Astrocyte (in vitro differentiated cells and primary cell): Measurements from ENCODE around the gene DAD1. TPM values are rescaled to one million over a fixed set of nuclear protein-coding genes. Genes with fewer than 3 reads are reported as not detected.
A peak's percentile ranks its signal among the peaks of the same experiment; 100 is the strongest.

ENCODE experiments used
- DNase-seq: peaks from one replicate; pipeline ENCODE4 v3.0.0-alpha.2; 2010; ENCODE audit warnings: low read depth
- FAIRE-seq: peaks from 2 replicates; lab custom pipeline; 2011; peaks lifted over from hg19 to GRCh38; lab: Jason Lieb, UNC
- H2AFZ ChIP-seq: 2 replicates; pipeline ENCODE4 v1.6.0; 2012; ENCODE audit warnings: low read depth, low read length, inconsistent platforms
- H3K27ac ChIP-seq: 2 replicates; pipeline ENCODE4 v1.5.1; 2011; ENCODE audit warnings: low read depth, low read length, inconsistent platforms
- H3K27me3 ChIP-seq: 2 replicates; pipeline ENCODE4 v1.6.0; 2011; ENCODE audit warnings: low read length, inconsistent platforms; ENCODE audit not compliant: insufficient read depth
- H3K36me3 ChIP-seq: 2 replicates; pipeline ENCODE4 v1.5.1; 2011; ENCODE audit warnings: low read length, inconsistent platforms; ENCODE audit not compliant: insufficient read depth
- H3K4me1 ChIP-seq: 2 replicates; pipeline ENCODE4 v1.5.1; 2011; ENCODE audit warnings: low read length, inconsistent platforms; ENCODE audit not compliant: insufficient read depth
- H3K4me2 ChIP-seq: 2 replicates; pipeline ENCODE4 v1.6.0; 2012; ENCODE audit warnings: low read length, inconsistent platforms
- H3K4me3 ChIP-seq: 2 replicates; pipeline ENCODE4 v1.5.1; 2011; ENCODE audit warnings: low read depth, mild to moderate bottlenecking, low read length, inconsistent platforms; ENCODE audit not compliant: insufficient read depth
- H3K79me2 ChIP-seq: 2 replicates; pipeline ENCODE4 v1.6.0; 2012; ENCODE audit warnings: mild to moderate bottlenecking, low read length, inconsistent platforms; ENCODE audit not compliant: insufficient read depth
- H3K9ac ChIP-seq: 2 replicates; pipeline ENCODE4 v1.6.0; 2012; ENCODE audit warnings: mild to moderate bottlenecking, low read length, inconsistent platforms
- H3K9me3 ChIP-seq: 2 replicates; pipeline ENCODE4 v1.5.1; 2012; ENCODE audit warnings: low read depth, mild to moderate bottlenecking, low read length, inconsistent platforms; ENCODE audit not compliant: insufficient read depth
- H4K20me1 ChIP-seq: 2 replicates; pipeline ENCODE4 v1.6.0; 2012; ENCODE audit warnings: low read length, inconsistent platforms; ENCODE audit not compliant: insufficient read depth
- H3K27ac Mint-ChIP-seq: one replicate; pipeline ENCODE4 v1.8.0; 2021; ENCODE audit warnings: mild to moderate bottlenecking, mixed read lengths; ENCODE audit not compliant: unreplicated experiment
- H3K27me3 Mint-ChIP-seq: one replicate; pipeline ENCODE4 v1.8.0; 2021; ENCODE audit warnings: low read depth, mixed read lengths; ENCODE audit not compliant: unreplicated experiment
- H3K36me3 Mint-ChIP-seq: one replicate; pipeline ENCODE4 v1.8.0; 2021; ENCODE audit warnings: low read depth, mixed read lengths; ENCODE audit not compliant: unreplicated experiment
- H3K4me1 Mint-ChIP-seq: one replicate; pipeline ENCODE4 v1.8.0; 2021; ENCODE audit warnings: low read depth, mixed read lengths; ENCODE audit not compliant: unreplicated experiment
- H3K4me3 Mint-ChIP-seq: one replicate; pipeline ENCODE4 v1.8.0; 2021; ENCODE audit warnings: mild to moderate bottlenecking, moderate library complexity, mixed read lengths; ENCODE audit not compliant: unreplicated experiment
- H3K9me3 Mint-ChIP-seq: one replicate; pipeline ENCODE4 v1.8.0; 2021; ENCODE audit warnings: mild to moderate bottlenecking, mixed read lengths; ENCODE audit not compliant: unreplicated experiment
- EZH2 ChIP-seq: IDR thresholded peaks from 2 replicates; pipeline ENCODE4 v1.6.1; 2012; ENCODE audit warnings: mild to moderate bottlenecking, low read length, inconsistent platforms; ENCODE audit not compliant: insufficient read depth
- total RNA-seq: library from RNA; stranded (reverse); gene quantifications from 2 replicates; pipeline ENCODE4 v1.2.1, GENCODE V29; 2021
- TF ChIP-seq, protein P1 (sequence below): IDR thresholded peaks from 2 replicates; pipeline ENCODE4 v1.5.1; 2011; ENCODE audit warnings: low read depth, mild to moderate bottlenecking, inconsistent platforms, low read length, moderate library complexity; ENCODE audit not compliant: insufficient read depth

The DAD1 gene
- total RNA-seq, 1 donor from 2014 or later, result 302 TPM

DNA sequence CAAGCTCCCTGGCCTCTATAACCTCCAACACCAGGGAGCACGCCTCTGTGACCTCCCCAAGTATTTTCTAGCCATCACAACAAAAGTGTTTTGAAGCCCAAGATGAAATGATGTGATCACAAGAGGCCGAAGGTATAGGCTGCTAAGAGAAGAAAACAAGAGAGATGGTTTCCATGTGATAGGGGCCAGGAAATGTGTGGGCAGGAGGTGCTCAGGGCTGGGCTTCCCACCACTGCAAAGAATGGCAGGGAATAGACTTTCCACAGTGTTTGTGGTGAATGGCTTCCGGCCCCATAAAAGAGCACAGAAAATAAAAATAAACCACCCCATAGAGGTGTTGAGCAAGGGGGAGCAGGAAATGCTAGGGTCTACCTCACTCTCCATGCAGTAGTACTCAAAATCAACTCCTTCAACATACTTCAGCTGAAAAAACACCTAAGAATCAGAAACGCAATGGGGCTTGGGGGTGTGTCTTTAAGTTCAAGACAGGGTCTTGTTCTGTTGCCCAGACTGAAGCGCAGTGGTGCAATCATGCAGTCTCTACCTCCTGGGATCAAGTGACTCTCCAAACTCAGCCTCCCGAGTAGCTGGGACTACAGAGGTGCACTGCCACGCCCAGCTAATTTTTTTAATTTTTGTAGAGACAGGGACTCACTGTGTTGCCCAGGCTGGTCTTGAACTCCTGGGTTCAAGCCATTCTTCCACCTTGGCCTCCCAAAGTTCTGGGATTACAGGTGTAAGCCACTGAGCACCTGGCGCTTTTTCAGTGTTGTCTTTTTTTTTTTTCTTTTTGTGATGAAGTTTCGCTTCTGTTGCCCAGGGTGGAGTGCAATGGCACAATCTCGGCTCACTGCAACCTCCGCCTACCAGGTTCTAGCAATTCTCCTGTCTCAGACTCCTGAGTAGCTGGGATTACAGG, 27.1 kb downstream of the DAD1 start:
- Histone ChIP-seq H3K9me3 (no peaks in the 10 kb centered on the region), H3K9ac (no peak overlapping the region), H2AFZ (no peak overlapping the region), H3K4me3 (no peak overlapping the region), H3K4me1 (peaks cover 15% of the 10 kb centered on the region), H3K4me2 (peak overlapping the region; percentile 11), H3K79me2 (peaks cover 20% of the 10 kb centered on the region), H3K27ac (no peak overlapping the region), H3K27me3 (no peaks in the 10 kb centered on the region), H4K20me1 (peaks cover 18% of the 10 kb centered on the region), H3K36me3 (peaks cover 19% of the 10 kb centered on the region)
- Mint-ChIP-seq H3K4me3 (peak overlapping the region; percentile 41), H3K4me1 (peaks cover 39% of the 10 kb centered on the region), H3K27me3 (no peaks in the 10 kb centered on the region), H3K9me3 (no peaks in the 10 kb centered on the region), H3K36me3 (peaks cover 9% of the 10 kb centered on the region), H3K27ac (peak overlapping the region; percentile 43)
- FAIRE-seq, result no peak
- DNase-seq, result peak; percentile 20
- TF ChIP-seq, protein P1, sequence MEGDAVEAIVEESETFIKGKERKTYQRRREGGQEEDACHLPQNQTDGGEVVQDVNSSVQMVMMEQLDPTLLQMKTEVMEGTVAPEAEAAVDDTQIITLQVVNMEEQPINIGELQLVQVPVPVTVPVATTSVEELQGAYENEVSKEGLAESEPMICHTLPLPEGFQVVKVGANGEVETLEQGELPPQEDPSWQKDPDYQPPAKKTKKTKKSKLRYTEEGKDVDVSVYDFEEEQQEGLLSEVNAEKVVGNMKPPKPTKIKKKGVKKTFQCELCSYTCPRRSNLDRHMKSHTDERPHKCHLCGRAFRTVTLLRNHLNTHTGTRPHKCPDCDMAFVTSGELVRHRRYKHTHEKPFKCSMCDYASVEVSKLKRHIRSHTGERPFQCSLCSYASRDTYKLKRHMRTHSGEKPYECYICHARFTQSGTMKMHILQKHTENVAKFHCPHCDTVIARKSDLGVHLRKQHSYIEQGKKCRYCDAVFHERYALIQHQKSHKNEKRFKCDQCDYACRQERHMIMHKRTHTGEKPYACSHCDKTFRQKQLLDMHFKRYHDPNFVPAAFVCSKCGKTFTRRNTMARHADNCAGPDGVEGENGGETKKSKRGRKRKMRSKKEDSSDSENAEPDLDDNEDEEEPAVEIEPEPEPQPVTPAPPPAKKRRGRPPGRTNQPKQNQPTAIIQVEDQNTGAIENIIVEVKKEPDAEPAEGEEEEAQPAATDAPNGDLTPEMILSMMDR, result no peak
- no peak for TF ChIP-seq EZH2

DNA sequence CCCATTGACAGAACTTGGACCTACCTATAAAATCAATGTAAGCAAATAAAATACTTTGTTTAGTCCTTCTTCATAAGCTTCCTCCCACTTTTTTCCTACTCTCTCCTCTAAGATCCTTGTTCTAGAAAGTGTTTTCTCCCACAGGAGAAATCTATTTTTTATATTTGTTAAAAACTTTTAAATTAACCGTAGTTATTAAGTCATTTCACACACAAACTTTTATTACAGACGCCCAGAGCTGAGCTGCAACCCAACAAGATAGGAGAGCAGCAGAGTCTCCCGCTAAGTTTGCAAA, 27.7 kb downstream of the DAD1 start:
- no peak for FAIRE-seq
- peaks cover 14% of the 10 kb centered on the region for H4K20me1 ChIP-seq

More for the DNA sequence above, 27.7 kb downstream of the DAD1 start:
- H3K27ac Mint-ChIP-seq, result peak overlapping the region; percentile 43
- TF ChIP-seq EZH2, result no peak
- TF ChIP-seq, protein P1, result no peak
- peak overlapping the region; percentile 41 for H3K4me3 Mint-ChIP-seq
- H3K4me3 ChIP-seq, result no peak overlapping the region
- no peaks in the 10 kb centered on the region for H3K27me3 ChIP-seq
- H3K36me3 Mint-ChIP-seq, result peaks cover 8% of the 10 kb centered on the region
- no peaks in the 10 kb centered on the region for H3K27me3 Mint-ChIP-seq
- H3K4me1 ChIP-seq, result peaks cover 21% of the 10 kb centered on the region
- H3K9me3 ChIP-seq, result no peaks in the 10 kb centered on the region
- H3K4me2 ChIP-seq, result no peak overlapping the region
- no peaks in the 10 kb centered on the region for H3K9me3 Mint-ChIP-seq
- H3K4me1 Mint-ChIP-seq, result peaks cover 40% of the 10 kb centered on the region
- DNase-seq, result no peak
- no peak overlapping the region for H2AFZ ChIP-seq
- H3K79me2 ChIP-seq, result peaks cover 15% of the 10 kb centered on the region
- H3K36me3 ChIP-seq, result peaks cover 19% of the 10 kb centered on the region
- no peak overlapping the region for H3K9ac ChIP-seq
- H3K27ac ChIP-seq, result no peak overlapping the region
